NCI-H526 (cell line): ENCODE data around the gene BFSP1.

Source experiments
- DNase-seq, 2 experiments: peaks; one replicate each; lab custom pipeline; 2025; lab: John Stamatoyannopoulos, UW

Gene BFSP1

DNA sequence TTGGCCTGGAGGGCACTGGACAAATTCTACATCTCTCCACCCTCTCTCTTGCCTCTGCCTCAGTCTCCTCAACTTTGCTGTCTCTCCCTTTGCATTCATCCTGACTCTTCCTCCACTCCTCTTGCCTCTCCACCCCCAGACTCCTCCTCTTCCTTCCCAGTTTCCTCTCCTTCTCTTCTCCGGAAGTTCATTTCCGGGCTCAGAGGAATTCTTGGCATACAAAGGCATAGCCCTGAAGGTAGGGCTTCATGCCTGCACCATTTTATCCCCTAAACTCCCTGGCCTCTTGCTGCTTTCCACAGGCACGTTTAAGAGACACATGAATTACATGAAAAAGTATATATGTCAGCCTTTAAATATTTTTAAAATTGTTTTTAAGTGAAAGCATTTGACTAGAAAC, 10.6 kb downstream of the BFSP1 start:
- DNase-seq, result no peak

DNA sequence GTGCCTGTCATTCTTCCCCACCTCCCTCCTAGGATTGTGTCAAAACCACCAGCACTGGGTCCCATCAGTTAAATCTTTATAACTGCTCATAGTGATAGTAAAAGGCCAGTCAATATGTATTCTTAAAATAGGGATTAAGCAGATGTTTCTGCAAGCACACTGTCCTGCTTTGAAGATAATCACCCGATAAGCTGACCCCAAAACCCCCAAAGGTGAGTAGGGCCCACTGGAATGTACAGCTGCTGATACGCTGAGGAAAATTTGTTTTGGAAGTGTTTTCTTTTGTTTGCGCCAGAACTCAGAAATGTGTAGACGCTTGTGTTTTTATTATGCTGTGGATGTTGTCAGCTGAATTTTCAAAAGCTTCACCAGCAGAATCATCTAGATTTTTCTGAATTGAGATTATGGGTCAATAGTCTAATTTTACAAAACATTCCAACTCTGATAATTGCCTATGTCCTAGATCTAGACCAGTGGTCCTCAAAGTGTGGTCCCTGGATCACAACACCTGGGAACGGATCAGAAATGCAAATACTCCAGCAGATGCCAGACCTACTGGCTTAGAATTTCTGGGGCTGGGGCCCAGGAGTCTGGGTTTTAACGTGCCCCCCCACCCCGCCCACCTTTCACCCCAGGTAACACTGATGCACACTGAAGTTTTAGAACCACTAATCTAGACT, 11.4 kb downstream of the BFSP1 start:
- no peak for DNase-seq

DNA sequence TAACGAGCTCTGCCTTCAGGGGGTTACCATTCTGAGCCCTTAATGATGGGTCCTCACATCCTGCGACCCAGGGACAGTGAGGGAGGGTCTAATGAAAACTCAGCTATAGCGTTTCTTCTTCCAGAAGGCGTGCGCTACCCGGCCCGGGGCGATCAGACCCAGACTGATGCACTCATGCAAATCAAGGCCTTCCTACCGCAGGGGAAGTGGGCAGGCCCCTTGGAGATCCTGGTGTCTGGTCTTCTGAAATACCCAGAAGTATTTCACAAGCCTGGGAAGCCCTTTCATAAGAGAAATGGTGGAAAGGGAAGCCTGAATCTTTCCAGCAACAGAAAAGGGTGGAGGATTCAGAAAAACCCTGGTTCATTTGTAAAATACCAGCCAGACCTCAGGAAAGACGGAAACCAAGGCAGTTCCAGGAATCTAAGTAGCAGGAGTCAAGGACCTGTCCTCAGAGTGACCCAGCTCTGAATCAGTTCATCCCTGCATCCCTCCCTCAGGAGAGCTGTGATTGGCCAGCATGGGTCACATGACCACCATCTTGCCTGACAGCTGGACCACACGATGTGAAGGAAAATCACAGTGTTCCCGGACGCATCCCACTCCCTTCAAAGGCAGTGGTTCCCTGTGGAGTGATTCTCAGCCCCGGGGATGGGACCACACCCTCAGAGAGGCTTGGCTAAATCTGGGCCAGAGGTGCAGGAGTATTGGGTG, 12.7 kb downstream of the BFSP1 start:
- DNase-seq, result peak; percentile 9 to 49

DNA sequence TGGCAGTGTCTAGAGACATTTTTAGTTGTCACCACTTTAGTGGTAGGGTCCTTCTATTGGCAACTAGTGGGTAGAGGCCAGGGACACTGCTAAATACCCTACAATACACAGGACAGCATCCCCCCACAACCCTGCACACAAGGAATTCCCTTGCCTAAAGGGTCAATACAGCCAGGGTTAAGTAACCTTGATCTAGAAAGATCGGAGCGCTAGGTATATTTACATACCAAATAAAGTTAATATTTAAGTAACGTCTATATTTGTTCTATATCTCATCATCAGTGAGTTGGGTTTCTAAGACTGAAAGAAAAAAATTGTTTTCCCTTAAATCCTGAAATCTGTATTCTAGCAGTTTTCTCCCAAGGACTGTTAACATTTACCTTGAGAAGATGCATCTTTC, 16.1 kb downstream of the BFSP1 start:
- DNase-seq, result no peak

DNA sequence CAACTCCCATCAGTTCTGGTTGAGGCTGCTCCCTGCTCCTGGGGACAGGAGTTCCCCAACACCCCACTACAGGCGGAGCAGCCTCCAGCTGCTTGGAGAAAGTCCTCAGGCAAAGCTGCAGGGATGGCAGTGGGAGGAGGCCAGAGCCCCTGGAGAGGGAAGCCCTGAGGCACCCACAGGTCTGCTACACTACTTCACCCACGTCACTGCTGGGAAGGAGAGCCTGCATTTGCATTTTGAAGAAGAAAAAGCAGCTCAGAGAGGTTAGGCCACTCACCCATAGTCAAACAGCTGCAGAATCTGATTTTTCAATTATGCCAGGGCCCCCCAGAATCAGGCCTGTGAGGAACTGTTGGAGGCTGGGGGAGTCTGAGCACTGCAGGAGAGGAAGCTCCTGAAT, 17.2 kb downstream of the BFSP1 start:
- DNase-seq, result no peak

DNA sequence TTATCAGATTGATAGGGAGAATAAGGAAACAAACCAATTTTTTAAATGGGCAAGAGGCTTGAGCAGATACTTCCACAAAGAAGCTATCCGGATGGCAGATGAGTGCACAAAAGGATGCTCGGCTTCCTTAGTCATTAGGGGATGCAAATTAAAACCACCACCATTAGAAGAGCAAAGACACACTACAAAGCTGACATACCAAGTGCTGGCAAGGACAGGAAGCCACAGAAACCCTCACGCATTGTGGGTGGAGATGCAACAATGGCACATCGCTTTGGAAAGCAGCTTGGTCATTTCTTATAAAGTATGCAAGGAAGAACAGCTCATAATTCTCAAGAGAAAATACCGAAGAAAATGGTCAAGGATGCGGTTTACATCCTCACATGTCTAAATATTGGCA, 19.8 kb downstream of the BFSP1 start:
- DNase-seq, result peak in 1 of 2 experiments; percentile 29

DNA sequence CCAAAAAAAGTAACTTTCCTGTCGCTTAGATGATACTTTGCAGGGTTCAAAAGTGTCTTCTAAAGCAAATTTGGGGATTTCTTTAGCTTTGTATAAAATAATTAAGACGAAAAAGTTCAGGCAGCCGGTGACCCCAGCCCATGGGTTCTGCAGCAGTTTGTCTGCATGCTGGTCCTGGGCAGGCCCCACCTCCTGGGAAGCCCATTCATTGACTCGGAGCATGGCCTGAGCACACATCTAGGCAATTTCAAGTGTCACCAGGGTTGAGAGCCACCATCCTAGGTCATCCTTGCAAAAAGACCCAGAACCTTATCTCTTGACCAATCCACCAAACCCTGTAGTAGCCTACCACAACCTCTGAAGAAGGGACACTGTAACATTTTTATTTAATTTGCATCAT, 20.6 kb downstream of the BFSP1 start:
- no peak for DNase-seq

DNA sequence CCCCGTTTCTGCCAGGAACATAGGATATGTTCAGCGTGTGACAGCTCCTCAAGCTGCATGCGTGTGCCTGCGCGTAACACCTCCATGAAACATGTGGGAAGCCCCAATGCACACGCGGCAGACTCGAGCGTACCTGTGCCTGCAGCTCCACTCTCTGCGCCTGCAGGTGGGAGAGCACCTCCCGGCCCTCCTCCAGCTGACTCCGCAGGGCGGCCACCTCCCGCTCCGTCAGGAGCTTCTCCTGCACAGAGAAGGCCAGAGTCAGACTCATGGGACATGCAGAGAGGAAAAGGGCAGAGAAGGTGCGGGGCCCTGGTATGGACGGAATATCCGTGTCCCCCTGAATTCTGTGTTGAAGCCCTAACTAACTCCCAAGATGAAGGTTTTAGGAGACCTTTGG, 22.4 kb downstream of the BFSP1 start:
- no peak for DNase-seq

DNA sequence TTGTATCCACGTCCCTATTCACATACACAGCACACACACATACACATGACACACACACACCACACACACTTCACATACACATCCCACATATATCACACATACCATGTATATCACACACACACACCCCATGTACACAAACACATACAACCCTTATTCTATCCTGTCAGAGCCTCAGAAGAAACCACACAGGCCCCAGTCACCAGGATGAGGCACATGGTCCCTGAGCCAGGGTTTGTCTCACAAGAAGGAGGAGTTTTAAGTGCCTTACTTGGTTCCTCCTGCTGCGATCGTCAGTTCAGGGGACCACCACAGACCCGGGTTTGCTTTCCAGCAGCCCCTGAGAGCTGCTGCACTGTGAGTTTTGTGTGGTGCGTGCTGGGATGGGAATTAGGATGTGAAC, 23.6 kb downstream of the BFSP1 start:
- no peak for DNase-seq

DNA sequence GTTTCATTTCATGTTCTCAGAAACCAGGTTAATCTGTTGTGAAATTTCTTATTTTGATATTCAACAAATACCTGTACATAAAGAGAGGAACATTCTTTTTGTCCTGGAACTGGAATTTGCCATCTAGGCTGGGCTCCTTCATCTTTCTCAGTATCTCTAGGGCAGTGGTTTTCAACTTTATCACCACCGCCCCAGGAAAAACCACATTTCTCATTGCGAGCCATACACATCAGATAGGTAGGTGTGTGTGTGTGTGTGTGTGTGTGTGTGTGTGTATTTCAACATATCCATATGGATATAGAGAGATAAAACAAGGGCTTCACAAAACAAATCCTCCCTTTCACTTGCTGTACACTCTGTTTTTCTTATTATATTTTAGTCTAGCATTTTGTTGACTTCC, 24.1 kb downstream of the BFSP1 start:
- DNase-seq, result no peak

DNA sequence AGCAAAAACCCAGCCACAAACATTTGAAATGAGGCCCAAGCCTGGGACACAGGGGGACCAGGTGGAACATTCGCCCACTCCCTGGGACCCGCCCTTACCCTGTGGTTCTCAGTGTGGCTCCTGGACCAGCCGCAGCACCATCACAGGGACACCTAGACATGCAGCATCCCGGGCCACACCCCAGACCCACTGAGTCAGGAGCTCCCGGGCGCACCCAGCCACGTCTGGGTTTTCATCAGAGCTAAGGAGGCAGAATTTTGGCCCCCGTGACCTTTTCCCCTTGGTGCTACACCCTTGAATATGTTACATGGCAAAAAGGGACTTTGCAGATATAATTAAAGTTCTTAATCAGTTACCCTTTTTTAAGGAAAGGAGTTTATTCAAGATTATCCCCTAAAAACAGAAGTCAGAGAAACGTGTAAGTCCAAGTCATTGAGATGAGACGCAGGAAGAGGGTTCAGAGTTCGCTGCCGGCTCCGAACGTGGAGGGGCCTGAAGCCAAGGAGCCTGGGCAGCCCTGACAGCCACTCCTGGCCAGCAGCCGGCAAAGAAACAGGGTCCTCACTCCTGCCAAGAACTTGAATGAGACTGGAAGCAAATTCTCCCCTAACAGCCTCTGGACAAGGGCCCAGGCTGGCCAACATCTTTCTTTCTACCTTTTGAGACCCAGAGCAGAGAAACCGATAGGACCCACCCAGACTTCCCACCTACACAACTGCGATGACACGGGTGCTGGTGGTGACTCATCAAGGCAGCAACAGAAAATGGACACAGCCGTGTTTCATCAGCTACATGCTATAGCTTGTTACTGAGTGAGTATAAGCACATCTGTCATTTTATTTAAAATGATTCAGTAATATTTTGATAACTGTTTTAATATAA, 25.3 kb downstream of the BFSP1 start:
- DNase-seq, result no peak

DNA sequence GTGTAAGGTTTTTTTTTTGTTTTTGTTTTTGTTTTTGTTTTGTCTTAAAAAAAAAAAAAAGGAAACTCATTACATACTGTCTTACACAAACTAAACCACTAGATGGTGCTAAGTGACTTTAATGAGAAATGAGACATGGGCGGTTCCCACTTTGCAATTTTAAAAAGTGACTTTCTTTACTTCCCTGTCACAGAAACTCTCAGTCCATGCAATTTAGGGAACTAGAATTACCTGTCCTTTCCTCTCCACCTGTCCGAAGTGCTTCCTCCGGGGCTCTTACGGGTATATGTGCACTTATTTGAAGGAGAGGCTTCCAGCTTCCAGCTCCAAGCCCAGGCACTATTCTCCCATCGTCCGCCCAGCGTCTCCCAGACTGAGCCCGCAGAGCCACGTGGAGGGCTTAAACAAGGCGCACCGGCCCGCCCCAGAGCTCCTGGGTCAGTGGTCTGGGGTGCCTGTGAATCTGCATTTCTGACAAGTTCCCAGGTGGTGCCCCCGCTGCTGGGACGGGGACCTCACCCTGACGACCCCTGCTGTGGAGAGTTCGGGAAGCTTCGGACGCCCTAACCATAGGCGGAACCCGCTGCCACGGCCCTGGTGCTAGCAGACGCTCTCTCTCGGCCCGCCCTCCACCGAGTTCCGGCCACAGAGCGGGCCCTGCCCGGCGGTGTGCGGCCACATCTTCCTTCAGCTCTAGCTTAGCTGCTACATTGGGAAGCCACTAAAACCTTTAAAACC, 26.1 kb downstream of the BFSP1 start:
- peak; percentile 66 to 79 for DNase-seq

DNA sequence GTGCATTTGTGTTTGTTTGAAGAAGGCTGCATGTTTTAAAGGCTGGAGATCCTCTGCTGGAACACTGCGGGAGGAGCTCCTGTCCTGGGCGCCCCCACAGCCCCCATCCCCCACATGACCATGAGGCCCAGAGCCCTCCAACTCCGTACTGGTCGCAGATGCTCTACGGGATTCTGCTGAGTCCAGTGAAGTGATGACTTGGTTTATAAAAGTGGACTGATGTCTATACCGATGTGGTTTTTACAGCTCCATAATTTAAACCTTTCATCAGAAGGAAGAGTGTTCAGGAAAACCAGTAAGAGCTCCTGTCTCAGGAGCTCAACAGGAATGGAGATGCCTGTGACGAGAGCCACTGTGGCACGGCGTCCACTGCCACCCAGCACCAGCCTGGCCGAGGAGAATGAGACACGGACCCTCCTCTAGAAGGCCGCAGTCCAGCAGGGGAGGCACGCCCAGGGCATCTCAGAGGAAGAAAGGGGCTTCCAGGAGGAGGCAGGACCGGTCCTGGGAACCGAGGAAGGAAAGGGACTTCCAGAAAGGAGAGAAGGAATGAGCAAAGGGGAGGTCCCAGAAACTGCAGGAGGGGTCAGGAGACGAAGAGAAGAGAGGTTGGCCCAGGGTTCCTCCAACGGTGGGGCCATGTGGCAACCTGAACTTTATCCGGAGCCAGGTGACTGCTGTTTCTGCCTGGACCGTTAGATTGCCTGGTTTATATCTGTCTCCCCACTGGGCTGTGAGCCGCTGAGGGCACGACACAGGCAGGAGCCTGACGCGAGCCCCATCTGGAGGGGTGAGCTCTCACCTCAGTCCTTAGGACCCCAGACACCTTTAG, 26.9 kb downstream of the BFSP1 start:
- DNase-seq, result peak in 1 of 2 experiments; percentile 33

DNA sequence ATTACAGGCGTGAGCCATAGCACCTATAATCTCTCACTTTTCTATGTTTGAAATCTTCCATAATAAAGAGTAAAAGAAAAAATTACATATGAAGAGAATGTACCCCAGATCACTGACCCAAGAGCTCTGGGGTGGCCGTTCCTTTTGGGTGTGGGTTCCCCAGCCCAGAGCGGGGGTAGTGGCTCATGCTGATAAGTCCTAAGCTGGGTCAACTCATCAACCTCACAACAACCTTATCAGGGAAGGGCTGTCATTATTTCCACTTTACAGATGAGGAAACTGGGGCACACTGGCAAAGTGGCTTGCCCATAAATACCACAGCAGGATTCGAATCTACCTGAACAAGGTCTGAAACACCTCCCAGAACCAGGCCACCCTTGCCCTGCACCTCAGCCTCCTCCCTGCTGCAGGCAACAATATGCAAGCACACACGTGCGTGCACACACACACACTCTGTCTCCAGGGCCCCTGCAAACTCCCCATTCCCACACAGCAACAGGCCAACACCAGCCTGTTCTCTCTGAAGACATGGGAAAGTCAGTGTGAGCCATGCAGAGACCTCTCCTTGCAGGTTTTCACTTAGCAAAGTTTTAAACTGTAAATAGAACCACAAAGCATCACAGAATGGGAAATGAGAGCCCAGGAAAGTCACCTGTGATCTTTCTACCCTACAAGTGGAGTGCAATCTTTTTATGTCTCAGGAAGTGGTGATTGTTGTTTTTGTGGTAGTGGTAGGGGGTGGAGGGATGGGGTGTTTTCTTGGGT, 27.7 kb downstream of the BFSP1 start:
- no peak for DNase-seq

DNA sequence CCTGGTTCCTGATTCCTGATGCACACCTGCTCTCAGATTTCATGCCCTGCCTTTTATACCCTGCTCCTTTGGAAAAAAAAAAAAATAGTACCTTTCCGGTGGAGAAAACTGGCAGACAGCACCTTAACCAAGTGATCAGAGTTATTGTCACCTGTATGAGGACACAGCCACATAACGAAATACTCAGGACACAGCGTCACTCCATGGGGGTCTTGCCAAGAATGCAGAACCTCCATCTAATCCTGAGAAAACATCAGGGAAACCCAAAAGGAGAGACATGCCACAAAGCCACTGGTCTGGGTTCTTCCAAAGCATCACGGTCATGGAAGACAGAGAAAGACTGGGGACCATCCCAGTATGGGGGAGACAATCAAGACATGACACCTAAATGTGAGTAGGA, 29.1 kb downstream of the BFSP1 start:
- no peak for DNase-seq

DNA sequence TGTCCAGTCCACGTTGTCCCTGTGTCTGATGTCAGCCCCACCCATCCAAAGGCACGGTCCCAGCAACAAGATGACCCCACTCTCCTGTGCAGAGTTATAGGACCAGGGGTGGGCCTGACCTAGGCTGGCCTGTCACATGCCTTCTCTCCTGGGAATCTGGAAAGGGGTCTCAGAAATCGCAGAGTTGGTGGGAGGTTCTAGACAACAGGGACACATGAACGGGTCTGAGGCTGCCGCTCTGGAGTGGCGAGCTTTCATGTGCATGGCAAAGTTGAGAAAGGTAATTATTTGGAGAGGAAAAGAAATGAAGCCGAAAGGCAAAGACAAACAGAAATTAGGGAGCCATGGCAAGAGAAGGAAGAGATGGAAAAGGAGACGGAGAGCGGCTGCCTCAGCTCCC, 29.5 kb downstream of the BFSP1 start:
- DNase-seq, result no peak

DNA sequence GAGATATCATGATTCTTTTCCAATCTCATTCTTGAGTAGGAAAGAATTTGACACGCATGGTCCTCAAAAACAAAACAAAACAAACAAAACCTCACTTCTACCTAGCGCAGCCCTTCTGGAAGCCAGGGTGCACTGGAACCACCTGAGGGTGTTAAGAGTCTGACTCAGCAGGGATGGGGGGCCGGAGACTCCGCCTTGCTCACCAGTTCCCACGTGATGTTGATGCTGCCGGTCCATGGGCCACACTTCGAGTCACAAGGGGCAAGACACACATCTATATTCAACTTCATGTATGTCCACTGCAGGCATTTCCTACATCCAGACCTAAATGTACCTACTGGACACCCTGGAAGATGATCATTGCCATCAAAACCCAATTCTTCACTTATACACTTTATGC, 30.4 kb downstream of the BFSP1 start:
- no peak for DNase-seq

DNA sequence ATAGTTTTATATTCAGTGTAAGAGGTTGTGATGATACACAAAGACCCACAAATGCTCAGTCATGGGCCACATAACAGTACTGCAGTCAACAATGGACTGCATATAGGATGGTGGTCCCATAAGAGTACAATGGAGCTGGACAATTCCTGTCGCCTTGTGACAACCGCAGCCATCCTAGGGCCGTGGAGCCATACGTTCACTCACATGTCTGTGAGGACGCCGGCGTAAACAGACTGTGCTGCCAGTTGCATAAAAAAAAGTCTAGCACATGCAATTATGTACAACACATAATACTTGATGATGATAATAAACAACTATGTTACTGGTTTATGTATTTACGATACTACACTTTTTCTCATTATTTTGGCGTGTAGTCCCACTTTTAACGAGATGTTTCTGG, 30.9 kb downstream of the BFSP1 start:
- no peak for DNase-seq

DNA sequence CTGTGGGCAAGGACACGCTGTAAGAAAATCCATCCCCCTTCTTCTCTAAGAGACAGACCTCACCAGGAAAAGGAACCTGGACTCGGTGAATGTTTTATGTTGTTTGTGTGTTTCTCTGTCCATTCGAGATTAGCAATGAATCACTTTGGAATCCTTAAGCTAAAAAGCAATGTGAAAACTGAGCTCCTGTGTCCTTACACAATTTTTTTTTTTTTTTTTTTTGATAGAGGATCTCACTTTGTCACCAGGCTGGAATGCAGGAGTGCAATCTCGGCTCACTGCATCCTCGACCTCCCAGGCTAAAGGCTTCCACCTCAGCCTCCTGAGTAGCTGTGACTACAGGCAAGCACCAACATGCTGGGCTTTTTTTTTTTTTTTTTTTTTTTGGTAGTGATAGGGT, 32.1 kb downstream of the BFSP1 start:
- DNase-seq, result no peak

DNA sequence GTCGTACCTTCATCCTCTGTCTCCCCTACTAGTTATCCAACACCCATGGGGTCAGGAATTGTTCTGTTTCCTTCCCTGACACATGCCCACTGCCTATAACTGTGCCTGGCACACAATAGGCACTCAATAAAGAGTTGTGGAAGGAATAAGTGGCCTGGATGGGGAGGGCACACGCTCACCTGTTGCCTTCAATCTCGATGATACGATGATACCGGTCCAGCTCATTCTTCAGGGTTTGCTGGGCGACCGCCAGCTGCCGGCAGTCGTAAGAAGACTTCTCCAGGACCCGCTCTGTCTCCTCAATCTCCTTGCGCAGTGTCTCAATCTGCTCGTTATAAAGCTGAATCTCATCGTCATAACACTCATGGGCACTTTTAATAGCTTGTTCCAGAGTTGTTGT, 32.5 kb downstream of the BFSP1 start:
- no peak for DNase-seq
